ENCODE results near the gene HSH2D.
"Not testable (repeated sequence)": the region's sequence is repeated elsewhere in the genome, so short reads cannot be mapped to it uniquely, and the experiment has no call there.

HSH2D gene

GRCh38 chr19:16143399-16144215, at the start of gene HSH2D:
TSS of gene HSH2D (plus strand) at chr19:16143685. CDS start at chr19:16148751, 5,066 bp downstream.
- TF ChIP-seq CTCF (conservative IDR thresholded peaks at IDR 0.05; ENCODE audit: control insufficient read depth, insufficient read depth, low read depth, low read length): no peak
- no peak within 1 kb of the TSS for H3K4me3 ChIP-seq (ENCODE audit: control insufficient read depth, low read depth, low read length)
- DNase-seq (ENCODE audit: low read depth): no peak

GRCh38 chr19:16094360-16095070, 49.0 kb upstream of the HSH2D start:
- DNase-seq (ENCODE audit: low read depth): no peak
- TF ChIP-seq CTCF (conservative IDR thresholded peaks at IDR 0.05; ENCODE audit: control insufficient read depth, insufficient read depth, low read depth, low read length): no peak
- H3K4me3 ChIP-seq (ENCODE audit: control insufficient read depth, low read depth, low read length): no peak overlapping the region

GRCh38 chr19:16095071-16095571, 48.4 kb upstream of the HSH2D start:
- no peak for TF ChIP-seq CTCF (conservative IDR thresholded peaks at IDR 0.05; ENCODE audit: control insufficient read depth, insufficient read depth, low read depth, low read length)
- no peak overlapping the region for H3K4me3 ChIP-seq (ENCODE audit: control insufficient read depth, low read depth, low read length)
- no peak for DNase-seq (ENCODE audit: low read depth)

GRCh38 chr19:16096280-16096855, 47.1 kb upstream of the HSH2D start:
- H3K4me3 ChIP-seq (ENCODE audit: control insufficient read depth, low read depth, low read length): no peak overlapping the region
- no peak for TF ChIP-seq CTCF (conservative IDR thresholded peaks at IDR 0.05; ENCODE audit: control insufficient read depth, insufficient read depth, low read depth, low read length)
- DNase-seq (ENCODE audit: low read depth): no peak

- TF ChIP-seq CTCF (conservative IDR thresholded peaks at IDR 0.05; ENCODE audit: control insufficient read depth, insufficient read depth, low read depth, low read length): no peak
- no peak overlapping the region for H3K4me3 ChIP-seq (ENCODE audit: control insufficient read depth, low read depth, low read length)
- no peak for DNase-seq (ENCODE audit: low read depth)
Observed at GRCh38 chr19:16098416-16098768, 45.1 kb upstream of the HSH2D start.

GRCh38 chr19:16098821-16099220, 44.7 kb upstream of the HSH2D start:
- no peak for DNase-seq (ENCODE audit: low read depth)
- TF ChIP-seq CTCF (conservative IDR thresholded peaks at IDR 0.05; ENCODE audit: control insufficient read depth, insufficient read depth, low read depth, low read length): no peak
- H3K4me3 ChIP-seq (ENCODE audit: control insufficient read depth, low read depth, low read length): no peak overlapping the region

- not testable (repeated sequence) for DNase-seq (ENCODE audit: low read depth); H3K4me3 ChIP-seq (ENCODE audit: control insufficient read depth, low read depth, low read length)
Observed at GRCh38 chr19:16099314-16099965, 44.0 kb upstream of the HSH2D start.

Data from fibroblast of mammary gland (primary cell).